Smooth muscle cell (in vitro differentiated cells): ENCODE measurements around the gene CAPSL. TPM values are rescaled to one million over a fixed set of nuclear protein-coding genes. Genes with fewer than 3 reads are reported as not detected.
"Not testable (repeated sequence)": the region's sequence is repeated elsewhere in the genome, so short reads cannot be mapped to it uniquely, and the experiment has no call there.

Experiments used
- DNase-seq: peaks from one replicate; lab custom pipeline; 2025; ENCODE audit not compliant: unreplicated experiment; lab: John Stamatoyannopoulos, UW
- H2AFZ ChIP-seq: fragments of 200-600 bp; sonication (generic); 2 replicates; pipeline ENCODE4 v1.6.0; 2016; ENCODE audit warnings: antibody characterized with exemption, low read depth, mild to moderate bottlenecking
- H3F3A ChIP-seq: fragments of 200-600 bp; sonication (generic); 2 replicates; pipeline ENCODE4 v1.6.0; 2017; ENCODE audit warnings: antibody characterized with exemption, low read depth
- H3K27ac ChIP-seq: fragments of 200-600 bp; sonication (generic); 2 replicates; pipeline ENCODE4 v1.5.1; 2016; ENCODE audit warnings: low read depth, mild to moderate bottlenecking
- H3K27me3 ChIP-seq: fragments of 200-600 bp; sonication (generic); 2 replicates; pipeline ENCODE4 v1.6.1; 2016; ENCODE audit warnings: low read depth, mild to moderate bottlenecking
- H3K36me3 ChIP-seq: fragments of 200-600 bp; sonication (generic); 2 replicates; pipeline ENCODE4 v1.5.1; 2016; ENCODE audit warnings: low read depth
- H3K4me1 ChIP-seq: fragments of 200-600 bp; sonication (generic); 2 replicates; pipeline ENCODE4 v1.5.1; 2016; ENCODE audit warnings: low read depth
- H3K4me2 ChIP-seq: fragments of 200-600 bp; sonication (generic); 2 replicates; pipeline ENCODE4 v1.6.0; 2016; ENCODE audit warnings: mild to moderate bottlenecking
- H3K4me3 ChIP-seq: fragments of 200-600 bp; sonication (generic); 2 replicates; pipeline ENCODE4 v1.5.1; 2016; ENCODE audit warnings: mild to moderate bottlenecking
- H3K79me2 ChIP-seq: fragments of 200-600 bp; sonication (generic); 2 replicates; pipeline ENCODE4 v1.6.0; 2016; ENCODE audit warnings: low read depth, mild to moderate bottlenecking
- H3K9ac ChIP-seq: fragments of 200-600 bp; sonication (generic); 2 replicates; pipeline ENCODE4 v1.6.0; 2016; ENCODE audit warnings: low read depth
- H3K9me3 ChIP-seq: fragments of 200-600 bp; sonication (generic); replicated peaks from 2 replicates; pipeline ENCODE4 v1.5.1; 2016; ENCODE audit warnings: low read depth
- H4K20me1 ChIP-seq: fragments of 200-600 bp; sonication (generic); 2 replicates; pipeline ENCODE4 v1.6.0; 2016; ENCODE audit warnings: low read depth
- WGBS: methylation state at CpG from one replicate; pipeline ENCODE4 v1.1.7; 2016; ENCODE audit warnings: low lambda C conversion rate; 5-methylcytosine and 5-hydroxymethylcytosine counted together
- polyA plus RNA-seq: library from polyadenylated mRNA; unstranded; fragments of >200 nt; fragmentation: Nextera tagmentation; extraction: Ambion mirVana; gene quantifications from 2 replicates; pipeline ENCODE4 v1.2.1, GENCODE V29; 2016
- small RNA-seq: library from RNA; depleted of rRNA; stranded (forward); fragments of <200 nt; gene quantifications from one replicate; pipeline ENCODE3, GENCODE V24; 2014
- total RNA-seq: library from RNA; depleted of rRNA; stranded (reverse); fragments of >200 nt; gene quantifications from 2 replicates; pipeline ENCODE4 v1.2.3, GENCODE V29; 2014
- TF ChIP-seq, protein P1 (sequence below): fragments of 200-600 bp; sonication (generic); IDR thresholded peaks from 2 replicates; pipeline ENCODE4 v1.5.1; 2017; ENCODE audit warnings: borderline replicate concordance, mild to moderate bottlenecking, antibody characterized with exemption; ENCODE audit not compliant: insufficient read depth, poor library complexity, severe bottlenecking

The CAPSL gene
- total and polyA plus RNA-seq, 2 experiments from 2014 or later = 0.13 TPM; not detected in 1

- Histone ChIP-seq H4K20me1 (no peaks in the 10 kb centered on the region), H3K4me3 (peak within 1 kb of the TSS; percentile 11), H3K27me3 (no peaks in the 10 kb centered on the region), H3K4me2 (peak within 1 kb of the TSS; percentile 79), H3K36me3 (no peaks in the 10 kb centered on the region), H3K9ac (peak within 1 kb of the TSS; percentile 75), H3K27ac (peak within 1 kb of the TSS; percentile 88), H3K79me2 (no peaks in the 10 kb centered on the region), H3K4me1 (peaks cover 31% of the 10 kb centered on the region), H3F3A (peaks cover 16% of the 10 kb centered on the region), H3K9me3 (no peaks in the 10 kb centered on the region), H2AFZ (peak within 1 kb of the TSS; percentile 23)
- 4% methylated on average over 1 of the region's 1 CpG for WGBS
- no peak for DNase-seq
- TF ChIP-seq, protein P1, sequence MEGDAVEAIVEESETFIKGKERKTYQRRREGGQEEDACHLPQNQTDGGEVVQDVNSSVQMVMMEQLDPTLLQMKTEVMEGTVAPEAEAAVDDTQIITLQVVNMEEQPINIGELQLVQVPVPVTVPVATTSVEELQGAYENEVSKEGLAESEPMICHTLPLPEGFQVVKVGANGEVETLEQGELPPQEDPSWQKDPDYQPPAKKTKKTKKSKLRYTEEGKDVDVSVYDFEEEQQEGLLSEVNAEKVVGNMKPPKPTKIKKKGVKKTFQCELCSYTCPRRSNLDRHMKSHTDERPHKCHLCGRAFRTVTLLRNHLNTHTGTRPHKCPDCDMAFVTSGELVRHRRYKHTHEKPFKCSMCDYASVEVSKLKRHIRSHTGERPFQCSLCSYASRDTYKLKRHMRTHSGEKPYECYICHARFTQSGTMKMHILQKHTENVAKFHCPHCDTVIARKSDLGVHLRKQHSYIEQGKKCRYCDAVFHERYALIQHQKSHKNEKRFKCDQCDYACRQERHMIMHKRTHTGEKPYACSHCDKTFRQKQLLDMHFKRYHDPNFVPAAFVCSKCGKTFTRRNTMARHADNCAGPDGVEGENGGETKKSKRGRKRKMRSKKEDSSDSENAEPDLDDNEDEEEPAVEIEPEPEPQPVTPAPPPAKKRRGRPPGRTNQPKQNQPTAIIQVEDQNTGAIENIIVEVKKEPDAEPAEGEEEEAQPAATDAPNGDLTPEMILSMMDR = no peak
Observed at GRCh38 chr5:35856765-35857351, 81.6 kb downstream of the CAPSL start, which contains the start of gene IL7R. Gene IL7R, plus strand, starts transcription at chr5:35856891. Its CDS starts 87 bp downstream, at chr5:35856978.

GRCh38 chr5:35856186-35856764 lies 82.1 kb downstream of the CAPSL start:
- Histone ChIP-seq H3F3A (peaks cover 16% of the 10 kb centered on the region), H2AFZ (peak overlapping the region; percentile 23), H3K4me2 (peak overlapping the region; percentile 79), H3K27ac (peak overlapping the region; percentile 88), H3K4me1 (peaks cover 31% of the 10 kb centered on the region)
- H3K36me3 ChIP-seq, H4K20me1 ChIP-seq, H3K9ac ChIP-seq, DNase-seq, H3K9me3 ChIP-seq, H3K79me2 ChIP-seq, H3K27me3 ChIP-seq, H3K4me3 ChIP-seq: not testable (repeated sequence)
- 98% methylated on average over 5 of the region's 5 CpGs for WGBS

DNA sequence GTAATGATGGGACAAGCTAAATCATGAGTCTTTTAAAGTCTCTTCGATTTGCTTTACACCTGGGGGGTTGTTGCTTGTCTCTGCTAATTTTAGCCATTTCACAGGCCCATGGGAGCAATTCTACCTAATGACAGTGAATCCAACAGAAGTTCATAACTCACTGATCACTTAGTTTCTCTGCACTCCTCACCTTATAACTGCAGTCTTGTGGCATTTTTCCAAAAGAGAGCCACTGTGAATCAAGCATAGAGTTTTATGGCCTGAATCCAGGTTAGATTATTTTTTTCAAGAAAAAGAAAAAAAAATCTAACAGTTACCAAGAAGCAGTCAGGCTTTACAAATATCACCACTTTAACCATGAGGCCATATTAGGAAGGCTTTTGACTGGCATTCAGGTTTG lies 83.2 kb downstream of the CAPSL start:
- Histone ChIP-seq H3F3A (peaks cover 14% of the 10 kb centered on the region), H3K36me3 (no peaks in the 10 kb centered on the region), H3K4me3 (no peak overlapping the region), H3K79me2 (no peaks in the 10 kb centered on the region), H3K27ac (no peak overlapping the region), H2AFZ (no peak overlapping the region), H3K4me1 (peaks cover 31% of the 10 kb centered on the region), H3K9ac (no peak overlapping the region), H3K9me3 (no peaks in the 10 kb centered on the region), H3K27me3 (no peaks in the 10 kb centered on the region), H4K20me1 (no peaks in the 10 kb centered on the region), H3K4me2 (no peak overlapping the region)
- TF ChIP-seq, protein P1 = no peak
- 86% methylated on average over 1 of the region's 1 CpG for WGBS
- DNase-seq = no peak

Small RNAs within 50 kb of the gene (small RNA-seq; reads per million reads assigned to genes)
- not detected for gene AC112204.1

Other genes starting within 250 kb of the CAPSL start
- 15.9 and 16.6 TPM in 2 replicates for gene IL7R, start 81.7 kb downstream of the CAPSL start, total RNA-seq
- 4.4 and 11.5 TPM in 2 replicates for gene IL7R, start 81.7 kb downstream of the CAPSL start, polyA plus RNA-seq
- gene UGT3A1, start 52.8 kb upstream of the CAPSL start, total RNA-seq = 0.13 TPM in 1 of 2 replicates, not detected in the other
- 0.37 TPM in 1 of 2 replicates, not detected in the other for gene UGT3A1, start 52.8 kb upstream of the CAPSL start, polyA plus RNA-seq
- gene UGT3A2, start 128.3 kb upstream of the CAPSL start, total RNA-seq = 0.67 TPM in 1 of 2 replicates, not detected in the other
- 0.54 TPM in 1 of 2 replicates, not detected in the other for gene UGT3A2, start 128.3 kb upstream of the CAPSL start, polyA plus RNA-seq
- gene LMBRD2, start 213.3 kb upstream of the CAPSL start, total RNA-seq = 16.4 and 18.5 TPM in 2 replicates
- 2.5 and 5.0 TPM in 2 replicates for gene LMBRD2, start 213.3 kb upstream of the CAPSL start, polyA plus RNA-seq
- gene SKP2, start 213.5 kb upstream of the CAPSL start, total RNA-seq = 53.8 and 61.8 TPM in 2 replicates
- 38.8 and 42.8 TPM in 2 replicates for gene SKP2, start 213.5 kb upstream of the CAPSL start, polyA plus RNA-seq